Loucy (cell line): ENCODE results near the gene PASK.

Source experiments
- H2AFZ ChIP-seq: fragments of 200-600 bp; sonication (generic); 2 replicates; pipeline ENCODE4 v1.6.0; 2016; ENCODE audit warnings: antibody characterized with exemption, mild to moderate bottlenecking, low read length, moderate library complexity
- H3F3A ChIP-seq: fragments of 200-600 bp; 2 replicates; pipeline ENCODE4 v1.6.0; 2016; ENCODE audit warnings: antibody characterized with exemption, low read depth, mild to moderate bottlenecking
- H3K27me3 ChIP-seq: fragments of 200-600 bp; sonication (generic); 2 replicates; pipeline ENCODE4 v1.6.1; 2014; ENCODE audit warnings: low read length, mild to moderate bottlenecking; ENCODE audit not compliant: insufficient read depth, poor library complexity, severe bottlenecking
- H3K36me3 ChIP-seq: fragments of 200-600 bp; sonication (generic); 2 replicates; pipeline ENCODE4 v1.6.1; 2016; ENCODE audit warnings: low read length; ENCODE audit not compliant: insufficient read depth
- H3K4me1 ChIP-seq: fragments of 200-600 bp; sonication (generic); 2 replicates; pipeline ENCODE4 v1.5.1; 2014; ENCODE audit warnings: low read length, mild to moderate bottlenecking; ENCODE audit not compliant: insufficient read depth, poor library complexity, severe bottlenecking
- H3K4me2 ChIP-seq: fragments of 200-600 bp; sonication (generic); 2 replicates; pipeline ENCODE4 v1.6.0; 2014; ENCODE audit warnings: antibody characterized with exemption, low read length, low read depth, mild to moderate bottlenecking; ENCODE audit not compliant: poor library complexity, severe bottlenecking
- H3K4me3 ChIP-seq: fragments of 200-600 bp; sonication (generic); 2 replicates; pipeline ENCODE4 v1.5.1; 2014; ENCODE audit warnings: low read length, mild to moderate bottlenecking, mixed read lengths; ENCODE audit not compliant: poor library complexity, severe bottlenecking
- H3K79me2 ChIP-seq: fragments of 200-600 bp; sonication (generic); 2 replicates; pipeline ENCODE4 v1.6.1; 2014; ENCODE audit warnings: low read length; ENCODE audit not compliant: insufficient read depth
- H3K9ac ChIP-seq: fragments of 200-600 bp; sonication (generic); 2 replicates; pipeline ENCODE4 v1.6.0; 2014; ENCODE audit warnings: mild to moderate bottlenecking, low read depth, low read length, moderate library complexity; ENCODE audit not compliant: poor library complexity, severe bottlenecking
- H3K9me2 ChIP-seq: fragments of 200-600 bp; sonication (generic); replicated peaks from 2 replicates; pipeline ENCODE4 v1.6.1; 2016; ENCODE audit warnings: low read depth, low read length, mixed read lengths
- H3K9me3 ChIP-seq: fragments of 200-600 bp; sonication (generic); 2 replicates; pipeline ENCODE4 v1.6.1; 2014; ENCODE audit warnings: mild to moderate bottlenecking, antibody characterized with exemption, low read length, low read depth; ENCODE audit not compliant: insufficient read depth
- H4K20me1 ChIP-seq: fragments of 200-600 bp; sonication (generic); 2 replicates; pipeline ENCODE4 v1.6.0; 2014; ENCODE audit warnings: antibody characterized with exemption, low read length, mild to moderate bottlenecking; ENCODE audit not compliant: insufficient read depth, poor library complexity, severe bottlenecking
- CTCF ChIP-seq: fragments of 200-600 bp; sonication (generic); conservative IDR thresholded peaks from 2 replicates; pipeline ENCODE4 v1.5.1; 2014; ENCODE audit warnings: mild to moderate bottlenecking, antibody characterized with exemption, low read length
- EZH2phosphoT487 ChIP-seq: fragments of 200-600 bp; IDR thresholded peaks from 2 replicates; pipeline ENCODE4 v1.6.1; 2018; ENCODE audit warnings: antibody characterized with exemption, mild to moderate bottlenecking, moderate library complexity, borderline replicate concordance

PASK gene

GRCh38 chr2:241177526-241178334, 28.5 kb upstream of the PASK start:
- H3K36me3 ChIP-seq = peaks cover 14% of the 10 kb centered on the region; the same call in 1 of the 2 replicates
- TF ChIP-seq CTCF (no peak), EZH2phosphoT487 (no peak)
- no peak overlapping the region for H3K4me3 ChIP-seq
- H3K9me3 ChIP-seq = no peaks in the 10 kb centered on the region
- no peak overlapping the region for H3K4me2 ChIP-seq
- no peaks in the 10 kb centered on the region for H3K27me3 ChIP-seq
- H2AFZ ChIP-seq = no peak overlapping the region
- no peaks in the 10 kb centered on the region for H3F3A ChIP-seq
- no peaks in the 10 kb centered on the region for H3K9me2 ChIP-seq
- no peak overlapping the region for H3K9ac ChIP-seq
- H3K4me1 ChIP-seq = no peaks in the 10 kb centered on the region
- H3K79me2 ChIP-seq = no peaks in the 10 kb centered on the region
- H4K20me1 ChIP-seq = no peaks in the 10 kb centered on the region

- Histone ChIP-seq H3F3A (no peaks in the 10 kb centered on the region), H3K9me3 (peaks cover 9% of the 10 kb centered on the region; the same call in 1 of the 2 replicates), H3K79me2 (no peaks in the 10 kb centered on the region), H3K9ac (no peak overlapping the region), H2AFZ (no peak overlapping the region), H3K4me1 (no peaks in the 10 kb centered on the region), H3K27me3 (no peaks in the 10 kb centered on the region), H3K4me3 (no peak overlapping the region), H3K36me3 (peaks cover 24% of the 10 kb centered on the region; the same call in 1 of the 2 replicates), H3K9me2 (no peaks in the 10 kb centered on the region), H4K20me1 (no peaks in the 10 kb centered on the region), H3K4me2 (no peak overlapping the region)
- no peak for TF ChIP-seq EZH2phosphoT487
- TF ChIP-seq CTCF = no peak
Observed at GRCh38 chr2:241173557-241173956, 24.3 kb upstream of the PASK start.

GRCh38 chr2:241168366-241168765, 19.1 kb upstream of the PASK start:
- Histone ChIP-seq H3K9me3 (peaks cover 9% of the 10 kb centered on the region; the same call in 1 of the 2 replicates), H3K36me3 (peaks cover 33% of the 10 kb centered on the region; the same call in 1 of the 2 replicates), H3K79me2 (no peaks in the 10 kb centered on the region), H3F3A (no peaks in the 10 kb centered on the region), H3K9me2 (no peaks in the 10 kb centered on the region), H3K9ac (no peak overlapping the region), H4K20me1 (no peaks in the 10 kb centered on the region), H3K4me1 (no peaks in the 10 kb centered on the region), H3K27me3 (no peaks in the 10 kb centered on the region), H3K4me3 (no peak overlapping the region), H3K4me2 (no peak overlapping the region), H2AFZ (no peak overlapping the region)
- TF ChIP-seq CTCF (no peak), EZH2phosphoT487 (no peak)
